Panc1 (cell line): Measurements from ENCODE around the gene RAI2. TPM values are rescaled to one million over a fixed set of nuclear protein-coding genes. Genes with fewer than 3 reads are reported as not detected.

ENCODE experiments used
- ATAC-seq: fragments of 200-7000 bp; cut with Tn5 transposase; 2 replicates; pipeline ENCODE4 v1.9.1; 2020; ENCODE audit warnings: mild to moderate bottlenecking, moderate library complexity
- BruUV-seq: library from RNA; stranded (reverse); fragments of 400-500 nt; replicated peaks from 2 replicates; lab custom pipeline; 2021; lab: Mats Ljungman, UMichigan
- CTCF ChIA-PET: fragments of 300-600 bp; sonication (Branson Sonifier 250); formaldehyde crosslinking; loops from one replicate; lab custom pipeline; 2022; ENCODE audit warnings: antibody characterized with exemption; lab: Charles Lee
- POLR2A ChIA-PET: fragments of 300-600 bp; sonication (Branson Sonifier 250); formaldehyde crosslinking; loops from one replicate; lab custom pipeline; 2022; ENCODE audit warnings: antibody characterized with exemption; lab: Charles Lee
- DNase-seq: peaks from one replicate; pipeline ENCODE4 v3.0.0-alpha.2; 2010; ENCODE audit warnings: low read depth, low spot score
- H3K27ac ChIP-seq: 2 replicates; pipeline ENCODE4 v1.5.1; 2011; ENCODE audit warnings: mild to moderate bottlenecking, low read length, inconsistent platforms
- H3K27me3 ChIP-seq: fragments of 200-500 bp; sonication (Bioruptor generic); 2 replicates; pipeline ENCODE4 v1.6.0; 2014; ENCODE audit warnings: low read length, inconsistent platforms; ENCODE audit not compliant: control insufficient read depth, insufficient read depth
- H3K36me3 ChIP-seq: fragments of 200-500 bp; sonication (Bioruptor generic); 2 replicates; pipeline ENCODE4 v1.5.1; 2014; ENCODE audit warnings: inconsistent platforms, mild to moderate bottlenecking, low read length, moderate library complexity; ENCODE audit not compliant: control insufficient read depth, insufficient read depth
- H3K4me1 ChIP-seq: 2 replicates; pipeline ENCODE4 v1.5.1; 2011; ENCODE audit warnings: inconsistent platforms, mild to moderate bottlenecking, low read length, moderate library complexity; ENCODE audit not compliant: control insufficient read depth, insufficient read depth
- H3K4me3 ChIP-seq, 2 experiments: 2 replicates each; pipeline ENCODE4 v1.5.1; 2011 to 2012; ENCODE audit warnings: low read depth in 2 of 2, low read length in 2 of 2, mild to moderate bottlenecking in 2 of 2, inconsistent platforms in 1 of 2, moderate library complexity in 1 of 2
- H3K9me3 ChIP-seq: fragments of 200-500 bp; sonication (Bioruptor generic); 2 replicates; pipeline ENCODE4 v1.5.1; 2014; ENCODE audit warnings: low read depth, mild to moderate bottlenecking, inconsistent platforms, low read length, moderate library complexity; ENCODE audit not compliant: control insufficient read depth, insufficient read depth
- POLR2AphosphoS5 ChIP-seq: IDR thresholded peaks from 2 replicates; pipeline ENCODE4 v1.6.1; 2012; ENCODE audit warnings: mild to moderate bottlenecking, low read depth, low read length, moderate library complexity
- REST ChIP-seq, 2 experiments: IDR thresholded peaks; 2 replicates each; pipeline ENCODE4 v1.6.1; 2011 to 2012; ENCODE audit warnings: low read depth in 2 of 2, control low read depth in 1 of 2, low read length in 1 of 2, mild to moderate bottlenecking in 1 of 2, moderate library complexity in 1 of 2; ENCODE audit not compliant: insufficient read depth in 1 of 2
- SIN3A ChIP-seq: IDR thresholded peaks from 2 replicates; pipeline ENCODE4 v1.6.1; 2012; ENCODE audit warnings: low read depth, mild to moderate bottlenecking, low read length, moderate library complexity, borderline replicate concordance; ENCODE audit not compliant: insufficient read depth
- TCF7L2 ChIP-seq: IDR thresholded peaks from 2 replicates; pipeline ENCODE4 v1.6.1; 2011; ENCODE audit warnings: mild to moderate bottlenecking, low read depth, low read length, inconsistent platforms
- in situ Hi-C: cut with HindIII; loops from 2 replicates; pipeline ENCODE4 v1.10.0; 2016; ENCODE audit warnings: low sequenced_read_pairs, low pct_unique_long_range_greater_than_20kb
- intact Hi-C: fragments of 100-400 bp; cut with micrococcal nuclease; formaldehyde crosslinking; loops from one replicate; pipeline ENCODE4 v1.10.0; 2022; ENCODE audit not compliant: unreplicated experiment
- total RNA-seq: library from RNA; stranded (reverse); gene quantifications from one replicate; pipeline ENCODE4 v1.2.1, GENCODE V29; 2021; ENCODE audit not compliant: unreplicated experiment
- TF ChIP-seq, protein P1 (sequence below): fragments of 450-650 bp; IDR thresholded peaks from 2 replicates; pipeline ENCODE4 v1.5.1; 2017; ENCODE audit warnings: mild to moderate bottlenecking

The RAI2 gene
- total RNA-seq, 1 experiment from 2014 or later = 0.13 TPM

- TF ChIP-seq REST (IDR thresholded peaks at IDR 0.05; ENCODE audit: insufficient read depth in 1 of 2, low read depth in 2 of 2, low read length in 1 of 2) (no peak), SIN3A (no peak), TCF7L2 (no peak), POLR2AphosphoS5 (no peak)
- TF ChIP-seq, protein P1, sequence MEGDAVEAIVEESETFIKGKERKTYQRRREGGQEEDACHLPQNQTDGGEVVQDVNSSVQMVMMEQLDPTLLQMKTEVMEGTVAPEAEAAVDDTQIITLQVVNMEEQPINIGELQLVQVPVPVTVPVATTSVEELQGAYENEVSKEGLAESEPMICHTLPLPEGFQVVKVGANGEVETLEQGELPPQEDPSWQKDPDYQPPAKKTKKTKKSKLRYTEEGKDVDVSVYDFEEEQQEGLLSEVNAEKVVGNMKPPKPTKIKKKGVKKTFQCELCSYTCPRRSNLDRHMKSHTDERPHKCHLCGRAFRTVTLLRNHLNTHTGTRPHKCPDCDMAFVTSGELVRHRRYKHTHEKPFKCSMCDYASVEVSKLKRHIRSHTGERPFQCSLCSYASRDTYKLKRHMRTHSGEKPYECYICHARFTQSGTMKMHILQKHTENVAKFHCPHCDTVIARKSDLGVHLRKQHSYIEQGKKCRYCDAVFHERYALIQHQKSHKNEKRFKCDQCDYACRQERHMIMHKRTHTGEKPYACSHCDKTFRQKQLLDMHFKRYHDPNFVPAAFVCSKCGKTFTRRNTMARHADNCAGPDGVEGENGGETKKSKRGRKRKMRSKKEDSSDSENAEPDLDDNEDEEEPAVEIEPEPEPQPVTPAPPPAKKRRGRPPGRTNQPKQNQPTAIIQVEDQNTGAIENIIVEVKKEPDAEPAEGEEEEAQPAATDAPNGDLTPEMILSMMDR = no peak
- DNase-seq (no peak), ATAC-seq (no peak)
- in situ Hi-C loops = no loop called here
- H3K4me3 ChIP-seq = no peak overlapping the region
- ChIA-PET POLR2A (no interaction called here), CTCF (no interaction called here)
- H3K4me1 ChIP-seq = no peaks in the 10 kb centered on the region
- no peak overlapping the region for H3K27ac ChIP-seq
- H3K9me3 ChIP-seq = no peaks in the 10 kb centered on the region
- no TSS peak for BruUV-seq
- intact Hi-C loops = no loop called here
- H3K27me3 ChIP-seq = no peaks in the 10 kb centered on the region
- H3K36me3 ChIP-seq = no peaks in the 10 kb centered on the region
Measured at GRCh38 chrX:17828171-17828570, 32.9 kb downstream of the RAI2 start.

- TF ChIP-seq, protein P1 = no peak
- no peak for TF ChIP-seq TCF7L2
- TF ChIP-seq SIN3A = no peak
- no peak for TF ChIP-seq REST (IDR thresholded peaks at IDR 0.05; ENCODE audit: insufficient read depth in 1 of 2, low read depth in 2 of 2, low read length in 1 of 2)
- no peak for TF ChIP-seq POLR2AphosphoS5
- intact Hi-C loops = no loop called here
- Histone ChIP-seq H3K27me3 (no peaks in the 10 kb centered on the region), H3K9me3 (no peaks in the 10 kb centered on the region), H3K36me3 (no peaks in the 10 kb centered on the region), H3K27ac (no peak overlapping the region), H3K4me3 (no peak overlapping the region), H3K4me1 (no peaks in the 10 kb centered on the region)
- DNase-seq (no peak), ATAC-seq (no peak)
- no TSS peak for BruUV-seq
- in situ Hi-C loops = no loop called here
- ChIA-PET CTCF (no interaction called here), POLR2A (interaction anchor here (0.5 kb wide), 1 partner anchor 256 kb away, joined by 3 read pairs; no protein-coding TSS in a partner anchor)
Measured at GRCh38 chrX:17826609-17827496, 34.2 kb downstream of the RAI2 start.
